Activated T-cell treated with anti-CD3 and anti-CD28 coated beads, Interleukin-2, amount 50 U/mL, for 4 hours (primary cell): Measurements from ENCODE around the gene ANKS3. TPM values are rescaled to one million over a fixed set of nuclear protein-coding genes. Genes with fewer than 3 reads are reported as not detected.

Source experiments
- ATAC-seq, 2 donors: fragments of 200-7000 bp; cut with Tn5 transposase; one replicate each; pipeline ENCODE4 v1.10.0; 2021
- DNase-seq: peaks from one replicate; pipeline ENCODE4 v3.0.0-alpha.2; 2020
- H3K27me3 Mint-ChIP-seq: one replicate; pipeline ENCODE4 v1.8.0; 2021; ENCODE audit warnings: low read depth, mixed read lengths
- H3K36me3 Mint-ChIP-seq: one replicate; pipeline ENCODE4 v1.8.0; 2022; ENCODE audit warnings: mixed read lengths; ENCODE audit not compliant: insufficient read depth
- H3K4me1 Mint-ChIP-seq: one replicate; pipeline ENCODE4 v1.8.0; 2021; ENCODE audit warnings: low read depth, mixed read lengths
- H3K4me3 Mint-ChIP-seq: one replicate; pipeline ENCODE4 v1.8.0; 2021; ENCODE audit warnings: mild to moderate bottlenecking, moderate library complexity, mixed read lengths
- H3K9me3 Mint-ChIP-seq: one replicate; pipeline ENCODE4 v1.8.0; 2021; ENCODE audit warnings: mixed read lengths
- total RNA-seq, 3 donors: library from RNA; stranded (reverse); gene quantifications; one replicate each; pipeline ENCODE4 v1.2.1, GENCODE V29; 2021

The ANKS3 gene
- total RNA-seq, 3 donors from 2014 or later = 19.4 to 24.1 (median 21.8) TPM

DNA sequence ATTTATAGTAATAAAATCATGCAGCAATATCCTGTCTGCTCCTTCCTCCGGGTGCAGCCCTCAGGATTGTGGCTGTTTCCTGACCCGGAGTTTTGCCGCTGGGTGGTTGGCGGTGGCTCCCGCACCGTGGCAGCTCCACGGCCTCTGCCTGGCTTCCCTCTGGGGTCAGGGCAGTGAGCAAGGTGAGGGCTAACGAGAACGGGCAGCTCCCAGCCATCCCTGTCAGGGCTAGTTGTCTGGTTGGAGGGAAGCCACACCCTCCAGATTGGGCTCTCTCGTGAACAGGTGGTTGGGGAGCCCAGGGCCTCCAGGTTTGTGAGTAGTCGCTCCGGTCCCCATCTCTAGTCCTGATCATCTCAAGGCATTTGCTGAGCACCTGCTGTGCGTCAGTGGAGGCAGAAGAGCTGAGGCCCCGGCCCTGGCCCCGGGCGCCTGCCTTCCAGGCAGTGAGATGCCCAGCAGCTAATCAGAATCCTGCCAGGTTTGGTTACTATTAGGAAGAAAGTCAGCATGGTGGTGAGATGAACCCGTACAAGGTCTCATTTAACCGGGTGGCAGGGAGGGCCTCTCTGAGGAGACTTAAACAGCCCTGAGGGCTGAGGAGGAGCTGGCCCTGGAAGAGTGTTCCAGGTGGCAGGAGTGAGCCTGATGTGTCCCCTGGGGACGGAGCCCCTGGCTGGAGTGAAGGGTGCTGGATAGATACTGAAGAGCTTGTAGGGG is 43.0 kb downstream of the ANKS3 start:
- Mint-ChIP-seq H3K4me3 (peak overlapping the region; percentile 37), H3K36me3 (no peaks in the 10 kb centered on the region), H3K9me3 (no peaks in the 10 kb centered on the region), H3K4me1 (peaks cover 13% of the 10 kb centered on the region), H3K27me3 (no peaks in the 10 kb centered on the region)
- ATAC-seq (no peak), DNase-seq (no peak)

DNA sequence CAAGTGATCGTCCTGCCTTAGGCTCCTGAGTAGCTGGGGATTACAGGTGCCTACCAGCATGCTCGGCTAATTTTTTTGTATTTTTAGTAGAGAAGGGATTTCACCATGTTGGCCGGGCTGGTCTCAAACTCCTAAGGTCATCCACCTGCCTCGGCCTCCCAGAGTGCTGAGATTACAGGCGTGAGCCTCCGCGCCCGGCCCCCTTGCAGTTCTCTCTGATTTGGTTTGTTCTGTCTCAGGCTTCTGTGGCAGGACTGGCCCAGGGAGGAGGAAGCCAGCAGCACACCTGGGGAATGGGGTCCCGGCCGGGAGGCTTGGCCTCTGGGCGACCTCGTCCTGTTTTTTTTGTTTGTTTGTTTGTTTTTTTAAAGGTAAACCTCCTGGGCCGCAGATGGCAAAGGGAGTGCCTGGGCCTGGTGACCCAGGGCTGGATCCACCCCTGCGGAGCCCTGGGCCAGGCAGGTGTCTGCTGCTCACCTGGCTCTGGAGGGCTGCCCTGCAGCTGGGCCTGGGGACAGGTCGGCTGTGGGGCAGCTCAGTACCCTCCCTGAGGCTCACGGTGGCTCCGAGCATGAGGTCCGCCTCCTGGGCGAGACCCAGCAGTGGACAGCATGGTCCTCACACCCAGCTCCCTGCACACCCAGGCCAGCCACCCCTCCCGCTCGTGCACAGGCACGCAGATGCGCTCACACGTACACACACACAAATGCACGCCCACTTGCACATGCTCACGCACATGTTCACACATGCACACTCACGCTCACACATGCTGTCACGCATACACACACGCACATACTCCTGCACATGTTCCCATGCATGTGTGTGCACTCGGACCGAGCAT is 44.0 kb downstream of the ANKS3 start:
- DNase-seq (no peak), ATAC-seq (no peak)
- Mint-ChIP-seq H3K27me3 (no peaks in the 10 kb centered on the region), H3K4me3 (no peak overlapping the region), H3K9me3 (no peaks in the 10 kb centered on the region), H3K36me3 (peaks cover 1% of the 10 kb centered on the region), H3K4me1 (peaks cover 7% of the 10 kb centered on the region)

DNA sequence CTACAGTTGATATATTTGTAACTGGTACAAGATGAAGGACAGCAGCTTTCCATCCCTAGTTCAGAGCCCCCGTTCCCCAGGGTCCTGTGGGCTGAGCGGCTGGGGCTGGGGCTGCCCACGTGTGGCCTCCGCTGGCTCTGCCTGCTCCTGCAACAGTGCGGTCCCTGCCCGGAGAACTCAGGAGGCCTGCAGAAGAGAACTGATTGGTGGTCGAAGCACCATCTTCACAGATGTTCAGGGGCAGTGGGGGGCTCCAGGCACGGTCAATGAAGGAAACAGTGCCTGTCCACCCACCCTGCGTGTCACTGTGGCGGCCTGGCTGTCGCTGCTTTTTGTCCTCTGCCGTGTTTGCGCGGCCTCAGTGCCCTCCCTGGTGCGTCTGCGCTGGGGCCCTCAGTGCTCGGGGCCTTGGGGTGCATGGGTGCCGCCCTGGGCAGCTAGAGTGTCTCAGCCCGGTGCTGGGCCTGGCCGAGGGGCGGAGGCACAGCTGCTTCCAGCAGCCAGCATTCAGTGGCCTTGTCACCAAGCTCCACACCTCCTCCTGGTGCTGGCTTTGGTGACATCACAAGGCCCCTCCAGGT is 44.9 kb downstream of the ANKS3 start:
- ATAC-seq = no peak
- Mint-ChIP-seq H3K27me3 (no peaks in the 10 kb centered on the region), H3K4me3 (no peak overlapping the region)

DNA sequence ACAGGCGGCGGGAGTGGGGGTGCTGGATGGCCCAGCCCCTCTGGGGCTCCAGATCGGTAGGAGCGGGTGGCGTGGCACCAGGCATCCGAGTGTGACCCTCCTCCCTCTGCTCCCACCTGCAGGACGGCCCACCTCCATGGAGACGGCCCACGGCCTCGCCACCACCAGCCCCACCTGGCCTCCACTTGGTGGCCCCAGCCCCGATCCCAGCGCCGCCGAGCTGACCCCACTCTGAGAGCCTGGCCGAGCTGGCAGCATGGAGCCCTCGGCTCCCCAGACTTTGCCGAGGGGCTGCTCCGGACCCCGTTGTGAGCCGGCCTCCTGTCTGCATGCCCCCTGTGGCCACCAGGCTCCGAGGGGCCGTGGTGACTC is 45.4 kb downstream of the ANKS3 start:
- peaks cover 5% of the 10 kb centered on the region for H3K36me3 Mint-ChIP-seq
- no peak overlapping the region for H3K4me3 Mint-ChIP-seq
- no peaks in the 10 kb centered on the region for H3K27me3 Mint-ChIP-seq
- H3K9me3 Mint-ChIP-seq = no peaks in the 10 kb centered on the region
- H3K4me1 Mint-ChIP-seq = peaks cover 6% of the 10 kb centered on the region
- DNase-seq (no peak), ATAC-seq (no peak)

More for the DNA sequence above, 44.9 kb downstream of the ANKS3 start:
- peaks cover 5% of the 10 kb centered on the region for H3K36me3 Mint-ChIP-seq
- peaks cover 6% of the 10 kb centered on the region for H3K4me1 Mint-ChIP-seq
- no peak for DNase-seq
- H3K9me3 Mint-ChIP-seq = no peaks in the 10 kb centered on the region

DNA sequence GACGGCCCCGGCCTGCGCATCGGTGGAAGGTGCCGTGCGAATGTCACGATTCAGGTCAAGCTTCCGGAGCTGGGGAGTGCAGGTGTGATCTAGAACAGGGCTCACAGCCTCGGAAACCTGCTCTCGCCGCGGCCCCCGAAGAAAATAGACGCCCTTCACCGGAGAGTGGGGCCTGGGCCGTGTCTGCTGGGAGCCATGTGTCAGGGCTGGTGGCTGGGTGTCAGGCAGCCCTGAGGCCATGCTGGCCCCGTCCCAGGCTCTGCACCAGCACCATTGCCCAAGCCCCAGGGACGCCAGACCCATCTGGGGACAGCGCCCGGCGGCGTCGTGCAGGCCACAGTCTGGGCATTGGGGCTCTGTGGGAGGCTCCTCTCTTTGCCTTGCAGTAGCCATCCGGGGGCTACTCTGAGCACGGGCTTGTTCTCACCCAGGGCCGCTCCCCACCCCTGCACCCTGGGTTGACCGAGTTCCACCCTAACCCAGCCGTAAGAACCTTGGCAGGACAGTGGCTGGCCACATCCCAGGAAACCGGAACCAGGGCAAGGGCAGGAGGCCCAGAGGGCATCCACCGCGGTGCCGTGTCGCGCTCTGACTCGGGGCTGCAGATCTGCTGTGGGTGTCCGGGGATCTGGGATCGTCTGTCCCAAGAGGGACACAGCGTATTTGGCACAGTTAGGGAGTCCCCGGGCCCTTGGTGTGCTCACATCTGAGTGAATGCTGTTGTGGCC is 46.0 kb downstream of the ANKS3 start:
- Mint-ChIP-seq H3K27me3 (no peaks in the 10 kb centered on the region), H3K4me1 (peaks cover 6% of the 10 kb centered on the region), H3K36me3 (peaks cover 5% of the 10 kb centered on the region), H3K9me3 (no peaks in the 10 kb centered on the region), H3K4me3 (no peak overlapping the region)
- ATAC-seq (no peak), DNase-seq (no peak)

GRCh38 chr16:4687416-4687815 is 46.7 kb downstream of the ANKS3 start:
- Mint-ChIP-seq H3K9me3 (no peaks in the 10 kb centered on the region), H3K27me3 (no peaks in the 10 kb centered on the region), H3K4me1 (peaks cover 2% of the 10 kb centered on the region), H3K36me3 (peaks cover 5% of the 10 kb centered on the region), H3K4me3 (no peak overlapping the region)
- no peak for ATAC-seq
- no peak for DNase-seq

DNA sequence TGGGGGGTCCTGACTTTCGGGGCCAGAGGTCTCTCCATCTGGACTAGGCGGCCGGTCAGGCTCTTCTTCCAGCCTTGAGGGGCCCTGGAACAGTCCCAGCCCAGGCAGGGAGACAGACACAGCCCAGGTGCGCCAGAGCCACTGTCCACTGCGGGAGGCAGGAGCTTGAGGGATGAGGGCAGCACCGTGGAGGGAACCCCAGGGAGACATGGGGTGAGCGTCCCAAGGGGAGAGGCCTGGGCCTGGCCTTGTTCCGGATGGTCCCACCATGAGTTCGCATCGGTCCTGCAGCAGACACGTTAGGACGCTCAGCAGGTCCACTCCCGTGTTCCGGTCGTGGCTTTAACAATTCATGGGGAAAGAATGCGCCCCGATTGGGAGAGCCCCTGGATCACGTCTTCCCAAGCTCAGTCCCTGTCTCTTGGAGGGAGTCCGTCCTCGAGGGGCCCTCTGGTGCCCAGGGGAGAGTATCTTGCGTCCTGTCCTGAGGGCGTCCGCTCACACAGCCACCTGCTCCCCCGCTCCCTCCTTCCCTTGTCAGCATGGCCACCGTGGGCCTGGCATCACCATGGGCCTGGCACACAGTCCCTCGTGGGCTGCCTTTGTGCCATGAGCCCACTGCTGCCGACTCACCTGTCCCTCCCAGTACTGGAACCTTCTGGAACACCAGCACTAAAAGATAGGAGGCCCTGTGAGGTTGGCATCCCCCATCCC is 47.4 kb downstream of the ANKS3 start:
- Mint-ChIP-seq H3K9me3 (no peaks in the 10 kb centered on the region), H3K36me3 (peaks cover 5% of the 10 kb centered on the region), H3K4me1 (no peaks in the 10 kb centered on the region), H3K4me3 (no peak overlapping the region), H3K27me3 (no peaks in the 10 kb centered on the region)
- no peak for ATAC-seq
- no peak for DNase-seq

DNA sequence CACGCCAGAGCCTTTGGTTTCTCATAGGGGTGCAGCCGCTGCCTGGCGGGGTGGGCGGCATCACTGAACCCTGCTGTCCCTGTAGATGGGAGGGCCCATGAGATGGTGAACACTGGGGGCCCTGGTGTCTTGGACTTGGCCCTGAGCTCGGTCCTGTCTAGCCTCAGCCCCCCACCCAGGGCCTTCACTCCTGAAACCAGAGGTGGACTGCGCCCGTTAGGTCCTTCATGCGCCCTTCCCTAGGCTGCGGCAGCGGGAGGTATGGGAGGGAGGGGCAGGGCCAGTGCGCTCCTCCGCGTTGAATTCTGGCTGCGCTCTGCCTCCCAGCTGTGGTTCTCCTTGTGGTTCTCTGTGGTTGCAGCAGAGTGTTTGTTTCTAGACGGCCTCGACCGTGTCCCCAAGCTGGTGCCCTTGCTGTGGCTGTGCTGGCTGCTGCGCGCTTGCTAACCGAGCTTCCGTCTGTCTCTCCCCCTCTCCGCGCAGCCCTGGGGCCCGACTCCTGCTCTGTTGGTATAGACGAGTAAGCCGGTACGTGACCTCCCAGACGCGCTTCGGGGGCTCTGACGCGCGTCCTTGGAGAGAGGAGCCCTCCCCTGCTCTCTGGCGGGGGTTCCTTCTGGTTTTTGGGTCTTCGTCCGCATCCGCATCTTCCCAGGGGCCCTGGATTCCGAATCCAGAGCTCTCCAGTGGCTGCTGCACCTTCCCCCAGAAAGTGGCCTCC is 48.1 kb downstream of the ANKS3 start:
- DNase-seq = no peak
- H3K9me3 Mint-ChIP-seq = no peaks in the 10 kb centered on the region
- no peaks in the 10 kb centered on the region for H3K27me3 Mint-ChIP-seq
- no peaks in the 10 kb centered on the region for H3K4me1 Mint-ChIP-seq
- H3K4me3 Mint-ChIP-seq = no peak overlapping the region
- peaks cover 5% of the 10 kb centered on the region for H3K36me3 Mint-ChIP-seq
- ATAC-seq = no peak

- Mint-ChIP-seq H3K27me3 (no peaks in the 10 kb centered on the region), H3K36me3 (peaks cover 5% of the 10 kb centered on the region), H3K4me1 (no peaks in the 10 kb centered on the region), H3K4me3 (no peak overlapping the region), H3K9me3 (no peaks in the 10 kb centered on the region)
- DNase-seq = no peak
- ATAC-seq = no peak
These were observed 48.8 kb downstream of the ANKS3 start for GRCh38 chr16:4685292-4685691.

- Mint-ChIP-seq H3K9me3 (no peaks in the 10 kb centered on the region), H3K4me3 (no peak overlapping the region), H3K36me3 (peaks cover 5% of the 10 kb centered on the region), H3K27me3 (no peaks in the 10 kb centered on the region), H3K4me1 (no peaks in the 10 kb centered on the region)
- no peak for DNase-seq
- ATAC-seq = no peak
These were observed 49.3 kb downstream of the ANKS3 start for GRCh38 chr16:4684763-4685162.

- Mint-ChIP-seq H3K36me3 (peaks cover 5% of the 10 kb centered on the region), H3K4me1 (no peaks in the 10 kb centered on the region), H3K27me3 (no peaks in the 10 kb centered on the region), H3K4me3 (no peak overlapping the region), H3K9me3 (no peaks in the 10 kb centered on the region)
- ATAC-seq (no peak), DNase-seq (no peak)
These were observed 49.9 kb downstream of the ANKS3 start for GRCh38 chr16:4684058-4684715.

- Mint-ChIP-seq H3K4me1 (peaks cover under 1% of the 10 kb centered on the region), H3K36me3 (peaks cover 5% of the 10 kb centered on the region), H3K4me3 (no peak overlapping the region), H3K9me3 (no peaks in the 10 kb centered on the region), H3K27me3 (no peaks in the 10 kb centered on the region)
- DNase-seq (no peak), ATAC-seq (no peak)
These were observed 50.6 kb downstream of the ANKS3 start for GRCh38 chr16:4683255-4684057.
